Body of pancreas (tissue), 4 donors: Measurements from ENCODE around the gene NPHS2. TPM values are rescaled to one million over a fixed set of nuclear protein-coding genes. Genes with fewer than 3 reads are reported as not detected.

Source experiments
- ATAC-seq: fragments of 150-250 bp; one replicate; pipeline ENCODE4 v1.9.1; 2016
- DNase-seq, 4 donors: peaks; one replicate each; pipeline ENCODE4 v3.0.0-alpha.2; 2019
- H3K27ac ChIP-seq, 4 donors: fragments of 200-600 bp; sonication (generic); 1 replicate in 3 of 4; 2 replicates in 1 of 4; pipeline versions ENCODE4 v1.5.1 to v1.6.1; 2016 to 2019; ENCODE audit warnings: mild to moderate bottlenecking in 1 of 4, mixed read lengths in 1 of 4, moderate library complexity in 1 of 4
- H3K27me3 ChIP-seq, 2 donors: fragments of 200-600 bp; sonication (generic); one replicate each; pipeline ENCODE4 v1.6.0; 2016; ENCODE audit warnings: mild to moderate bottlenecking in 1 of 2
- H3K36me3 ChIP-seq, 2 donors: fragments of 200-600 bp; sonication (generic); replicated peaks in 1 of 2; 2 replicates each; pipeline ENCODE4 v1.5.1; 2016; ENCODE audit warnings: low read depth in 2 of 2; ENCODE audit not compliant: insufficient read depth in 1 of 2
- H3K4me1 ChIP-seq: fragments of 200-600 bp; sonication (generic); one replicate; pipeline ENCODE4 v1.6.0; 2016
- H3K4me3 ChIP-seq, 2 donors: fragments of 200-600 bp; sonication (generic); 1 replicate in 1 of 2; 2 replicates in 1 of 2; pipeline ENCODE4 v1.5.1; 2016 to 2019
- H3K9me3 ChIP-seq, 3 donors: fragments of 200-600 bp; sonication (generic); 1 replicate in 2 of 3; 2 replicates in 1 of 3; pipeline ENCODE4 v1.5.1; 2016
- POLR2A ChIP-seq, 3 donors: fragments of 450-650 bp; IDR thresholded peaks; one replicate each; pipeline ENCODE4 v1.6.1; 2016; ENCODE audit warnings: antibody characterized with exemption in 3 of 3, mild to moderate bottlenecking in 2 of 3
- WGBS, 2 donors: methylation state at CpG; one replicate each; pipeline ENCODE4 v1.1.5; 2017; 5-methylcytosine and 5-hydroxymethylcytosine counted together
- intact Hi-C: fragments of 100-400 bp; cut with DNase I; formaldehyde crosslinking; loops from one replicate; pipeline ENCODE4 v1.15.1; 2023
- total RNA-seq, 2 donors: library from RNA; depleted of rRNA; stranded (reverse); fragments of >200 nt; gene quantifications; one replicate each; pipeline ENCODE4 v1.1.0, GENCODE V29; 2016
- TF ChIP-seq, protein P1 (sequence below), 7 experiments: fragments of 450-650 bp in 4 of 7; fragments of 200-600 bp in 3 of 7; sonication (generic) in 3 of 7; IDR thresholded peaks; one replicate each; pipeline ENCODE4 v1.5.1; 2016 to 2019; ENCODE audit warnings: antibody characterized with exemption in 7 of 7

NPHS2 gene
- total RNA-seq, 2 donors from 2014 or later = not detected

DNA sequence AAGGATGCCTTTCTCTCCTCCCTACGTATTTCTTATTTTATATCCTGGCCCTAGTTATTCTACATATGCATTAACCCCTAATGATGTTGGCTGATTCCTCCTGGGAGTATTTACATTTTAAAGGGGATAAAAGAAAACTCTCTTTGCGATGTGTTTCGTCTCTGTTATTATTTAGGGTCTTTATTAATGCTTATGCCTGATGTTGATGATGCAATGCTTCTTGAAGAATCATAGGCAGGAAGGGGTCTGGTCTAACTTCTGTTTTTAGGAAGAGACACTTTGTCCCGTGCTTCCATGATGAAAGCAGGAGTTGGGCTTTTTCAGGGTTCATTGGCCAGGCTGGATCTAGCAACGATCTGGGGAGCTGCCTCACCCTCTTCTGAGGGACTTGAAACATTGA lies 761 bp upstream of the NPHS2 start:
- Histone ChIP-seq H3K36me3 (no peaks in the 10 kb centered on the region), H3K27me3 (peaks cover 0 to 11% of the 10 kb centered on the region in 2 donors), H3K9me3 (no peaks in the 10 kb centered on the region), H3K27ac (no peak overlapping the region), H3K4me1 (peaks cover 8% of the 10 kb centered on the region), H3K4me3 (no peak overlapping the region)
- DNase-seq = no peak
- ATAC-seq = no peak
- 38 to 39% methylated on average over 5 of the region's 5 CpGs for WGBS, 2 donors
- TF ChIP-seq, protein P1, sequence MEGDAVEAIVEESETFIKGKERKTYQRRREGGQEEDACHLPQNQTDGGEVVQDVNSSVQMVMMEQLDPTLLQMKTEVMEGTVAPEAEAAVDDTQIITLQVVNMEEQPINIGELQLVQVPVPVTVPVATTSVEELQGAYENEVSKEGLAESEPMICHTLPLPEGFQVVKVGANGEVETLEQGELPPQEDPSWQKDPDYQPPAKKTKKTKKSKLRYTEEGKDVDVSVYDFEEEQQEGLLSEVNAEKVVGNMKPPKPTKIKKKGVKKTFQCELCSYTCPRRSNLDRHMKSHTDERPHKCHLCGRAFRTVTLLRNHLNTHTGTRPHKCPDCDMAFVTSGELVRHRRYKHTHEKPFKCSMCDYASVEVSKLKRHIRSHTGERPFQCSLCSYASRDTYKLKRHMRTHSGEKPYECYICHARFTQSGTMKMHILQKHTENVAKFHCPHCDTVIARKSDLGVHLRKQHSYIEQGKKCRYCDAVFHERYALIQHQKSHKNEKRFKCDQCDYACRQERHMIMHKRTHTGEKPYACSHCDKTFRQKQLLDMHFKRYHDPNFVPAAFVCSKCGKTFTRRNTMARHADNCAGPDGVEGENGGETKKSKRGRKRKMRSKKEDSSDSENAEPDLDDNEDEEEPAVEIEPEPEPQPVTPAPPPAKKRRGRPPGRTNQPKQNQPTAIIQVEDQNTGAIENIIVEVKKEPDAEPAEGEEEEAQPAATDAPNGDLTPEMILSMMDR (IDR thresholded peaks at IDR 0.05) = no peak
- TF ChIP-seq POLR2A (IDR thresholded peaks at IDR 0.05) = no peak
- intact Hi-C loops = no loop called here

DNA sequence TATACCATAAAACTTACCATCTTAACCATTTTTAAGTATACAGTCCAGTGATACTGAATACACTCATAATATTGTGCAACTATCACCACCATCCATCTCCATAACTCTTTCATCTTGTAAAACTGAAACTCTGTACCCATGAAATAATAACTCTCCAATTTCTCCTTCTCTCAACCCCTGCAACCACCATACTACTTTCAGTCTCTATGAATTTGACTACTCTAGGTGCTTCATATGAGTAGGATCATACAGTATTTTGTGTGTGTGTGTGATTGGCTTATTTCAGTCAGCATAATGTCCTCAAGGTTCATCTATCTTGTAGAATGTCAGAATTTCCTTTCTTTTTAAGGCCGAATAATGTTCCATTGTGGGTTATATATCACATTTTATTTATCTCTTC lies 17.7 kb downstream of the NPHS2 start:
- Histone ChIP-seq H3K4me3 (no peak overlapping the region), H3K27ac (no peak overlapping the region), H3K4me1 (no peaks in the 10 kb centered on the region), H3K27me3 (no peaks in the 10 kb centered on the region), H3K9me3 (no peaks in the 10 kb centered on the region), H3K36me3 (no peaks in the 10 kb centered on the region)
- no peak for ATAC-seq
- no peak for DNase-seq
- WGBS, 2 donors = 72 to 82% methylated on average over 1 of the region's 1 CpG
- no peak for TF ChIP-seq POLR2A (IDR thresholded peaks at IDR 0.05)
- TF ChIP-seq, protein P1 (IDR thresholded peaks at IDR 0.05) = no peak
- intact Hi-C loops = no loop called here

DNA sequence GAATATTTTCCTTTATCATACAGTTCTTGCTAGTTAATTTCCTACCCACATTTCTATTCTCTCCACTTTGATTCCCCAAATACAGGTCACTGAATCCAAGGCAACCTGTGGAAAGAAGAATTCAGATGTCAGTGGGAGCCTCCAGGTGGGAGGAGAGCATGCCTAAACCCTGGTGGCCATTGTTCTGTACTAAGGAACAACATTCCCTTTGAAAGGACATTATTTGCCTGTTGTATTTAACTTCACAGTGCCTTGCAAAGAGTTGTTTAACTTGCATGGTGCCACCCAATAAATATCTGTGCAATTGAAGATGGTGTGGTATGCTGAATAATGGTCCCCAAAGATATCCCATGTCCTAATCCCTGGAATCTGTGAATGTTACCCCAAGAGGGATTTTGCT lies 21.3 kb downstream of the NPHS2 start:
- TF ChIP-seq, protein P1 (IDR thresholded peaks at IDR 0.05) = no peak
- TF ChIP-seq POLR2A (IDR thresholded peaks at IDR 0.05) = no peak
- no peak for ATAC-seq
- no peak for DNase-seq

DNA sequence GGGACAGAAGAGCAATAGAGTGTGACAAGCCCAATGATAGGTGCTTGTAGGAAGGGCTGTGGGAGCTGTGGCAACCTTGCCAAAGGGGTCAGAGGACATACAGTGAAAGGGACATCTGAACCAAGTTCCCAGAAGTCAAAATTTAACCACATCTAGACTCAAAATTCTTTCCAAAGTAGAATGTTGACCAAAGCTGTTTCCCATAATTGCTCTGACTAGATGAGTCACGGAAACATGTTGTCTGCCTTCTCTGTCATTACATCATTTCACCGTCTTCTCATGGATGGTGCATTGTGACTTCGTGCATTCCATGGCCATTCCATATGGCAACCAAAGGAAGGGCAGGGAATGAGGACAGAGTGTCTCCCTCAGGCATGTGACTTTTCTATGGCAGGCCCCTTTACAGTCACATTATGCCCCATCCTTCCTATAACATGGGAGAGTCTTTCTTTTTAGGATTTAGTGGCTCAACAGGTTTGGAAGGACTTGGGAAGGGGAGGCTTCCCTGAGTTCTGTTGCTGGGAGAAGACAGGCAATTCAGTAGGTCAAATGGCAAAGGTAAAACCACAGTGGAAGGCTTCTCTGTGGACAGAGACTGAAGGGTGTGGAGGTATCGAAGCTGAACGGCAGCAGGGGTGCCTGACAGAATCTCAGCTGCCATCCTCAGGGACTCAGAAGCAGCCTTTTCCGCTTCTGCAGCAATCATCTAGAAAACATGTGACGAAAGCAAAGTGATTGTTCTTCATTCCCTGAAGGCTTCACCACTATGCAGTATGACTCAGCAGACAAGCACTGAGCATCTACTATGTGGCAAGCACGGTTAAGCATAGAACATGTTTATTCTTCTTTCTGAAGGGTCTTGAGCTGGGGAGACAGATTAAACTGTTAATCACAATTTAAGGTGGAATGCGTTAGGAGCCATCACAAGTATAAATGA lies 24.7 kb downstream of the NPHS2 start:
- DNase-seq (no peak), ATAC-seq (no peak)
- Histone ChIP-seq H3K9me3 (no peaks in the 10 kb centered on the region), H3K27ac (no peak overlapping the region), H3K4me1 (peaks cover 5% of the 10 kb centered on the region), H3K27me3 (no peaks in the 10 kb centered on the region), H3K4me3 (no peak overlapping the region), H3K36me3 (no peaks in the 10 kb centered on the region)
- 71 to 72% methylated on average over 9 of the region's 9 CpGs for WGBS, 2 donors
- no peak for TF ChIP-seq POLR2A (IDR thresholded peaks at IDR 0.05)
- TF ChIP-seq, protein P1 (IDR thresholded peaks at IDR 0.05) = no peak
- intact Hi-C loops = no loop called here

More for the DNA sequence above, 21.3 kb downstream of the NPHS2 start:
- intact Hi-C loops = no loop called here
- Histone ChIP-seq H3K9me3 (no peaks in the 10 kb centered on the region), H3K4me1 (peaks cover 2% of the 10 kb centered on the region), H3K4me3 (no peak overlapping the region), H3K27me3 (no peaks in the 10 kb centered on the region), H3K36me3 (no peaks in the 10 kb centered on the region), H3K27ac (no peak overlapping the region)

DNA sequence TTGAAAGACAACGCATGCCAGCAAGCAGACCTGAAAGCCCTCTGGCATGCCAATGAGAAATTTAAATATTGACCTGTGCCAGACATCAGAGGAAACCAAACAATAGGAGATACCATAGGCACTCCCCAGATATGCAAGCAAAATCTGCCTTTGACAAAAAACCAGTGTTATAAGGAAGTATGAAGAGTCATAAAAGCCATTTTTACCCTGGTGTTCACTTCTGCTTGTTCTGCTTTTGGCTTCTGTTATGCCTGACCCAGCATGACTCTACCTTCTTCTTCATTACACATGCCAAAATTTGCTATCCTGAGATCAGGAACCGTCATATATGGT lies 26.4 kb downstream of the NPHS2 start:
- Histone ChIP-seq H3K4me1 (peaks cover 5% of the 10 kb centered on the region), H3K27ac (no peak overlapping the region), H3K36me3 (no peaks in the 10 kb centered on the region), H3K4me3 (no peak overlapping the region), H3K9me3 (no peaks in the 10 kb centered on the region), H3K27me3 (no peaks in the 10 kb centered on the region)
- ATAC-seq (no peak), DNase-seq (no peak)
- TF ChIP-seq, protein P1 (IDR thresholded peaks at IDR 0.05) = no peak
- no peak for TF ChIP-seq POLR2A (IDR thresholded peaks at IDR 0.05)
- intact Hi-C loops = no loop called here
- WGBS, 2 donors = 39 to 55% methylated on average over 2 of the region's 2 CpGs
